H9 (cell line): ENCODE results near the gene CDH20. TPM values are rescaled to one million over a fixed set of nuclear protein-coding genes. Genes with fewer than 3 reads are reported as not detected.

Source experiments
- DNase-seq: peaks from one replicate; pipeline ENCODE4 v3.0.0-alpha.2; 2017
- H2AFZ ChIP-seq: one replicate; pipeline ENCODE4 v1.6.1; 2013; ENCODE audit warnings: mild to moderate bottlenecking, low read length, control low read depth, moderate library complexity
- H2AK5ac ChIP-seq: 2 replicates; pipeline ENCODE4 v1.6.1; 2013; ENCODE audit warnings: low read length, control low read depth, mixed read lengths; ENCODE audit not compliant: insufficient read length
- H2BK120ac ChIP-seq: one replicate; pipeline ENCODE4 v1.6.1; 2013; ENCODE audit warnings: low read depth, mild to moderate bottlenecking, low read length, control low read depth, inconsistent platforms; ENCODE audit not compliant: poor library complexity, severe bottlenecking
- H2BK12ac ChIP-seq: 2 replicates; pipeline ENCODE4 v1.6.1; 2013; ENCODE audit warnings: low read length, control low read depth, mixed read lengths, low read depth; ENCODE audit not compliant: insufficient read length
- H2BK15ac ChIP-seq: 2 replicates; pipeline ENCODE4 v1.6.1; 2013; ENCODE audit warnings: low read depth, low read length, control low read depth
- H2BK20ac ChIP-seq: one replicate; pipeline ENCODE4 v1.6.1; 2013; ENCODE audit warnings: low read depth, mild to moderate bottlenecking, low read length, control low read depth, inconsistent platforms; ENCODE audit not compliant: poor library complexity, severe bottlenecking
- H2BK5ac ChIP-seq: 2 replicates; pipeline ENCODE4 v1.6.1; 2013; ENCODE audit warnings: low read length, control low read depth, mixed read lengths; ENCODE audit not compliant: insufficient read length
- H3K14ac ChIP-seq: 2 replicates; pipeline ENCODE4 v1.6.1; 2013; ENCODE audit warnings: low read length, control low read depth; ENCODE audit not compliant: insufficient read depth
- H3K18ac ChIP-seq: 2 replicates; pipeline ENCODE4 v1.6.1; 2013; ENCODE audit warnings: low read depth, mild to moderate bottlenecking, mixed read lengths, low read length, control low read depth; ENCODE audit not compliant: insufficient read length
- H3K23ac ChIP-seq: 2 replicates; pipeline ENCODE4 v1.6.1; 2013; ENCODE audit warnings: low read length, control low read depth, mixed read lengths, low read depth; ENCODE audit not compliant: insufficient read length
- H3K23me2 ChIP-seq: 2 replicates; pipeline ENCODE4 v1.6.1; 2013; ENCODE audit warnings: low read depth, mild to moderate bottlenecking, mixed read lengths, low read length, control low read depth; ENCODE audit not compliant: insufficient read length, poor library complexity, severe bottlenecking
- H3K27ac ChIP-seq: 2 replicates; pipeline ENCODE4 v1.5.1; 2013; ENCODE audit warnings: low read length, control low read depth, mixed read lengths, low read depth; ENCODE audit not compliant: insufficient read length
- H3K27me3 ChIP-seq: 2 replicates; pipeline ENCODE4 v1.6.1; 2013; ENCODE audit warnings: low read length, control low read depth, inconsistent platforms; ENCODE audit not compliant: insufficient read depth
- H3K4ac ChIP-seq: 2 replicates; pipeline ENCODE4 v1.6.1; 2013; ENCODE audit warnings: low read depth, mild to moderate bottlenecking, control low read depth, inconsistent platforms, low read length, moderate library complexity
- H3K4me1 ChIP-seq: 2 replicates; pipeline ENCODE4 v1.6.1; 2013; ENCODE audit warnings: low read length, control low read depth, inconsistent platforms; ENCODE audit not compliant: insufficient read depth
- H3K4me2 ChIP-seq: 2 replicates; pipeline ENCODE4 v1.6.1; 2013; ENCODE audit warnings: low read length, control low read depth, mixed read lengths; ENCODE audit not compliant: insufficient read length, insufficient read depth
- H3K56ac ChIP-seq: 2 replicates; pipeline ENCODE4 v1.6.1; 2013; ENCODE audit warnings: low read depth, mild to moderate bottlenecking, mixed read lengths, low read length, control low read depth; ENCODE audit not compliant: insufficient read length
- H3K79me1 ChIP-seq: 2 replicates; pipeline ENCODE4 v1.6.1; 2013; ENCODE audit warnings: low read depth, mild to moderate bottlenecking, moderate library complexity, low read length, control low read depth, inconsistent platforms; ENCODE audit not compliant: insufficient read depth, poor library complexity, severe bottlenecking
- H3K79me2 ChIP-seq: 2 replicates; pipeline ENCODE4 v1.6.1; 2013; ENCODE audit warnings: low read length, control low read depth, inconsistent platforms; ENCODE audit not compliant: insufficient read depth
- H3K9ac ChIP-seq: 2 replicates; pipeline ENCODE4 v1.6.1; 2013; ENCODE audit warnings: low read length, control low read depth, mixed read lengths; ENCODE audit not compliant: insufficient read length; ENCODE audit errors: extremely low read depth
- H3K9me3 ChIP-seq: one replicate; pipeline ENCODE4 v1.6.1; 2013; ENCODE audit warnings: low read depth, low read length, inconsistent platforms; ENCODE audit not compliant: control insufficient read depth
- H3T11ph ChIP-seq: one replicate; pipeline ENCODE4 v1.6.1; 2013; ENCODE audit warnings: mild to moderate bottlenecking, low read length, control low read depth, inconsistent platforms
- H4K20me1 ChIP-seq: one replicate; pipeline ENCODE4 v1.6.1; 2013; ENCODE audit not compliant: control insufficient read depth, insufficient read length, insufficient read depth
- H4K5ac ChIP-seq: 2 replicates; pipeline ENCODE4 v1.6.1; 2013; ENCODE audit warnings: low read depth, mild to moderate bottlenecking, mixed read lengths, low read length, control low read depth; ENCODE audit not compliant: insufficient read length
- H4K8ac ChIP-seq: replicated peaks from 2 replicates; pipeline ENCODE4 v1.6.1; 2013; ENCODE audit warnings: low read length, control low read depth, mixed read lengths, low read depth; ENCODE audit not compliant: insufficient read length
- H4K91ac ChIP-seq: 2 replicates; pipeline ENCODE4 v1.6.1; 2013; ENCODE audit warnings: low read depth, mild to moderate bottlenecking, moderate library complexity, mixed read lengths, low read length, control low read depth; ENCODE audit not compliant: insufficient read length
- H3K27ac Mint-ChIP-seq, 3 experiments: 2 replicates in 2 of 3; 3 replicates in 1 of 3; pipeline ENCODE4 v1.8.0; 2020 to 2021; ENCODE audit warnings: mixed read lengths in 3 of 3, mild to moderate bottlenecking in 1 of 3, moderate library complexity in 1 of 3
- H3K27me3 Mint-ChIP-seq: 2 replicates; pipeline ENCODE4 v1.8.0; 2021; ENCODE audit warnings: low read depth, mild to moderate bottlenecking, moderate library complexity, mixed read lengths
- H3K36me3 Mint-ChIP-seq, 3 experiments: 2 replicates in 2 of 3; 3 replicates in 1 of 3; pipeline ENCODE4 v1.8.0; 2020 to 2021; ENCODE audit warnings: low read depth in 3 of 3, mixed read lengths in 3 of 3; ENCODE audit not compliant: insufficient read depth in 1 of 3
- H3K4me1 Mint-ChIP-seq, 2 experiments: 2 replicates each; pipeline ENCODE4 v1.8.0; 2020; ENCODE audit warnings: mixed read lengths in 2 of 2
- H3K4me3 Mint-ChIP-seq, 2 experiments: 2 replicates in 1 of 2; 3 replicates in 1 of 2; pipeline ENCODE4 v1.8.0; 2020 to 2021; ENCODE audit warnings: mild to moderate bottlenecking in 2 of 2, mixed read lengths in 2 of 2, moderate library complexity in 1 of 2
- H3K9me3 Mint-ChIP-seq, 2 experiments: 2 replicates in 1 of 2; 3 replicates in 1 of 2; pipeline ENCODE4 v1.8.0; 2020; ENCODE audit warnings: mild to moderate bottlenecking in 2 of 2, mixed read lengths in 2 of 2, moderate library complexity in 1 of 2
- CTCF ChIP-seq: fragments of 200-600 bp; sonication (generic); conservative IDR thresholded peaks from 3 replicates; pipeline ENCODE4 v1.8.0; 2021; ENCODE audit warnings: antibody characterized with exemption, mild to moderate bottlenecking
- WGBS: extraction: QIAGEN DNeasy Blood & Tissue Kit; methylation state at CpG from one replicate; pipeline ENCODE4 v1.1.7; 2013; ENCODE audit warnings: missing lambda C conversion rate, low lambda C conversion rate, mixed read lengths; ENCODE audit not compliant: insufficient read length; ENCODE audit errors: extremely low coverage; 5-methylcytosine and 5-hydroxymethylcytosine counted together
- total RNA-seq: library from RNA; stranded (reverse); gene quantifications from 2 replicates; pipeline ENCODE4 v1.2.1, GENCODE V29; 2021

CDH20 gene
- total RNA-seq, 1 experiment from 2014 or later: not detected

- Histone ChIP-seq H3K56ac (no peak overlapping the region), H3K27me3 (no peaks in the 10 kb centered on the region), H3K4ac (no peak overlapping the region), H2BK15ac (no peak overlapping the region), H3K9me3 (no peaks in the 10 kb centered on the region), H4K5ac (no peak overlapping the region), H2AK5ac (no peak overlapping the region), H3K27ac (no peak overlapping the region), H2AFZ (no peak overlapping the region), H3K4me1 (no peaks in the 10 kb centered on the region; the same call in 1 of the 2 replicates), H3K23me2 (no peaks in the 10 kb centered on the region), H2BK12ac (no peak overlapping the region), H3K18ac (no peak overlapping the region), H3K23ac (no peak overlapping the region), H3K79me1 (no peaks in the 10 kb centered on the region), H4K20me1 (no peaks in the 10 kb centered on the region), H3K9ac (no peak overlapping the region), H4K91ac (no peak overlapping the region), H2BK5ac (no peak overlapping the region), H3K79me2 (no peaks in the 10 kb centered on the region), H4K8ac (no peak overlapping the region), H2BK20ac (no peak overlapping the region), H3T11ph (no peak overlapping the region), H3K14ac (no peak overlapping the region), H2BK120ac (no peak overlapping the region), H3K4me2 (no peak overlapping the region)
- no peak for TF ChIP-seq CTCF
- Mint-ChIP-seq H3K4me3 (no peak overlapping the region), H3K27ac (no peak overlapping the region), H3K36me3 (no peaks in the 10 kb centered on the region), H3K9me3 (no peaks in the 10 kb centered on the region; a peak in 1 of 5 replicates), H3K27me3 (no peaks in the 10 kb centered on the region), H3K4me1 (peaks cover 22 to 28% of the 10 kb centered on the region in 2 experiments)
- no peak for DNase-seq
- WGBS: no CpG with 5 or more reads among the region's 3 CpGs
Observed at GRCh38 chr18:61497422-61497821, 164.2 kb downstream of the CDH20 start.
